Endodermal cell (in vitro differentiated cells): ENCODE measurements around the gene LRFN3. TPM values are rescaled to one million over a fixed set of nuclear protein-coding genes. Genes with fewer than 3 reads are reported as not detected.
"Not testable (repeated sequence)": the region's sequence is repeated elsewhere in the genome, so short reads cannot be mapped to it uniquely, and the experiment has no call there.

Experiments used
- DNase-seq: peaks from one replicate; pipeline ENCODE4 v3.0.0-alpha.2; 2017
- H3K27ac ChIP-seq: 2 replicates; pipeline ENCODE4 v1.5.1; 2013; ENCODE audit warnings: mild to moderate bottlenecking, low read depth, low read length, moderate library complexity
- H3K27me3 ChIP-seq: 2 replicates; pipeline ENCODE4 v1.6.1; 2013; ENCODE audit warnings: mild to moderate bottlenecking, low read length, moderate library complexity; ENCODE audit not compliant: insufficient read depth, control insufficient read depth, poor library complexity, severe bottlenecking
- H3K36me3 ChIP-seq: 2 replicates; pipeline ENCODE4 v1.7.0; 2013; ENCODE audit warnings: mild to moderate bottlenecking, low read length, moderate library complexity; ENCODE audit not compliant: control insufficient read depth, insufficient read depth
- H3K4me1 ChIP-seq: one replicate; pipeline ENCODE4 v1.7.0; 2013; ENCODE audit warnings: low read length; ENCODE audit not compliant: control insufficient read depth, insufficient read depth
- H3K4me3 ChIP-seq: 2 replicates; pipeline ENCODE4 v1.5.1; 2013; ENCODE audit warnings: mild to moderate bottlenecking, low read length, moderate library complexity
- H3K9ac ChIP-seq: 2 replicates; pipeline ENCODE4 v1.6.1; 2013; ENCODE audit warnings: mild to moderate bottlenecking, low read length, moderate library complexity; ENCODE audit not compliant: poor library complexity, severe bottlenecking; ENCODE audit errors: extremely low read depth
- H3K9me3 ChIP-seq: 2 replicates; pipeline ENCODE4 v1.6.1; 2013; ENCODE audit warnings: mild to moderate bottlenecking, low read length, moderate library complexity; ENCODE audit not compliant: control insufficient read depth
- H3K27ac Mint-ChIP-seq: 2 replicates; pipeline ENCODE4 v1.8.0; 2020; ENCODE audit warnings: mixed read lengths
- H3K27me3 Mint-ChIP-seq: 2 replicates; pipeline ENCODE4 v1.8.0; 2021; ENCODE audit warnings: mild to moderate bottlenecking, mixed read lengths; ENCODE audit not compliant: insufficient read depth
- H3K36me3 Mint-ChIP-seq: 2 replicates; pipeline ENCODE4 v1.8.0; 2020; ENCODE audit warnings: low read depth, mixed read lengths
- H3K4me1 Mint-ChIP-seq: 2 replicates; pipeline ENCODE4 v1.8.0; 2020; ENCODE audit warnings: mixed read lengths
- H3K4me3 Mint-ChIP-seq: 2 replicates; pipeline ENCODE4 v1.8.0; 2020; ENCODE audit warnings: mild to moderate bottlenecking, moderate library complexity, mixed read lengths
- H3K9me3 Mint-ChIP-seq: 2 replicates; pipeline ENCODE4 v1.8.0; 2020; ENCODE audit warnings: mild to moderate bottlenecking, mixed read lengths
- WGBS, 2 experiments: methylation state at CpG; one replicate each; pipeline versions ENCODE4 v1.1.5 to v1.1.7; 2013; ENCODE audit warnings: missing lambda C conversion rate in 2 of 2, mixed read lengths in 1 of 2; ENCODE audit not compliant: insufficient coverage in 1 of 2, insufficient read length in 1 of 2; 5-methylcytosine and 5-hydroxymethylcytosine counted together
- total RNA-seq, 2 donors: library from RNA; stranded (reverse); fragmentation: NEBNext Ultra II Directional in 1 of 2; extraction: Animal tissue kit (Norgen Biotek cat#: 25700) in 1 of 2; gene quantifications; 2 replicates in 1 of 2; 3 replicates in 1 of 2; pipeline ENCODE4 v1.2.1, GENCODE V29; 2021
- TF ChIP-seq, protein P1 (sequence below): fragments of 200-600 bp; sonication (generic); conservative IDR thresholded peaks from 2 replicates; pipeline ENCODE4 v1.5.0; 2021; ENCODE audit warnings: antibody characterized with exemption, mild to moderate bottlenecking

The LRFN3 gene
- total RNA-seq, 2 donors from 2014 or later = 18.7 to 24.3 TPM

- H3K36me3 Mint-ChIP-seq = peaks cover 18% of the 10 kb centered on the region
- H3K4me1 ChIP-seq = no peaks in the 10 kb centered on the region
- DNase-seq = no peak
- H3K36me3 ChIP-seq = peaks cover 3% of the 10 kb centered on the region
- no peaks in the 10 kb centered on the region for H3K9me3 Mint-ChIP-seq
- peaks cover 2% of the 10 kb centered on the region for H3K27me3 Mint-ChIP-seq
- H3K4me3 ChIP-seq = no peak overlapping the region
- H3K4me3 Mint-ChIP-seq = no peak overlapping the region
- no peak overlapping the region for H3K27ac ChIP-seq
- TF ChIP-seq, protein P1, sequence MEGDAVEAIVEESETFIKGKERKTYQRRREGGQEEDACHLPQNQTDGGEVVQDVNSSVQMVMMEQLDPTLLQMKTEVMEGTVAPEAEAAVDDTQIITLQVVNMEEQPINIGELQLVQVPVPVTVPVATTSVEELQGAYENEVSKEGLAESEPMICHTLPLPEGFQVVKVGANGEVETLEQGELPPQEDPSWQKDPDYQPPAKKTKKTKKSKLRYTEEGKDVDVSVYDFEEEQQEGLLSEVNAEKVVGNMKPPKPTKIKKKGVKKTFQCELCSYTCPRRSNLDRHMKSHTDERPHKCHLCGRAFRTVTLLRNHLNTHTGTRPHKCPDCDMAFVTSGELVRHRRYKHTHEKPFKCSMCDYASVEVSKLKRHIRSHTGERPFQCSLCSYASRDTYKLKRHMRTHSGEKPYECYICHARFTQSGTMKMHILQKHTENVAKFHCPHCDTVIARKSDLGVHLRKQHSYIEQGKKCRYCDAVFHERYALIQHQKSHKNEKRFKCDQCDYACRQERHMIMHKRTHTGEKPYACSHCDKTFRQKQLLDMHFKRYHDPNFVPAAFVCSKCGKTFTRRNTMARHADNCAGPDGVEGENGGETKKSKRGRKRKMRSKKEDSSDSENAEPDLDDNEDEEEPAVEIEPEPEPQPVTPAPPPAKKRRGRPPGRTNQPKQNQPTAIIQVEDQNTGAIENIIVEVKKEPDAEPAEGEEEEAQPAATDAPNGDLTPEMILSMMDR = no peak
- no peaks in the 10 kb centered on the region for H3K27me3 ChIP-seq
- no peaks in the 10 kb centered on the region for H3K9me3 ChIP-seq
- peaks cover 5% of the 10 kb centered on the region for H3K4me1 Mint-ChIP-seq
- 98 to 100% methylated on average over 2 to 4 of the region's 4 CpGs for WGBS, 2 experiments
- H3K9ac ChIP-seq = no peak overlapping the region
- no peak overlapping the region for H3K27ac Mint-ChIP-seq
Observed at GRCh38 chr19:35946203-35946602, 10.0 kb downstream of the LRFN3 start.

DNA sequence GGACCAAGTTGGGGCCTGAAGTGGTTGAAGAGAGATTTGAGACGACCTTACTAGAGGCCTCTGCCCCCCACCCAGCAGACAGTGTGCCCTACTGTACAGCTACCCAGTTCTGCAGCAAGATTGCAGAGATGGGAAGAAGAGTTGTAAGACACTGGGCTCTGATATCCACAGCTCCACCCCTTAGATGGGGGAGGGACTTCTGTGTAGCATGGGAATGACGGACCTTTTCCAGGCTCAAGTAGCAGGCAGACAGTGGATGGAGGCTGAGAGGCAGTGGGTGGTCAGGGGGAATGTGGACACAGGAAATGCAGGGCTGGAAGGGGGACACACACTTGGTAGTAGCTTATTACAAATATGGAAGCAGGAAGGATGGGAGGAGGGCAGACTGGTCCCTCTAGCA is 13.0 kb downstream of the LRFN3 start:
- 38 to 83% methylated on average over 1 to 2 of the region's 2 CpGs for WGBS, 2 experiments
- Histone ChIP-seq H3K27ac (no peak overlapping the region), H3K27me3 (no peaks in the 10 kb centered on the region), H3K9me3 (no peaks in the 10 kb centered on the region), H3K4me1 (no peaks in the 10 kb centered on the region), H3K36me3 (no peaks in the 10 kb centered on the region), H3K4me3 (no peak overlapping the region), H3K9ac (no peak overlapping the region)
- H3K9me3 Mint-ChIP-seq = no peaks in the 10 kb centered on the region
- no peak overlapping the region for H3K4me3 Mint-ChIP-seq
- peaks cover 1% of the 10 kb centered on the region for H3K36me3 Mint-ChIP-seq
- peaks cover 4% of the 10 kb centered on the region for H3K27me3 Mint-ChIP-seq
- peaks cover 4% of the 10 kb centered on the region for H3K4me1 Mint-ChIP-seq
- H3K27ac Mint-ChIP-seq = no peak overlapping the region
- DNase-seq = no peak
- TF ChIP-seq, protein P1 = no peak

- Histone ChIP-seq H3K27ac (no peak overlapping the region), H3K36me3 (no peaks in the 10 kb centered on the region), H3K9ac (no peak overlapping the region), H3K4me3 (no peak overlapping the region), H3K4me1 (no peaks in the 10 kb centered on the region), H3K9me3 (no peaks in the 10 kb centered on the region), H3K27me3 (peaks cover 42% of the 10 kb centered on the region)
- Mint-ChIP-seq H3K36me3 (no peaks in the 10 kb centered on the region), H3K4me1 (no peaks in the 10 kb centered on the region), H3K9me3 (no peaks in the 10 kb centered on the region), H3K4me3 (no peak overlapping the region), H3K27me3 (peaks cover 57% of the 10 kb centered on the region), H3K27ac (no peak overlapping the region)
- WGBS, 2 experiments = 72 to 85% methylated on average over 3 to 6 of the region's 6 CpGs
- no peak for DNase-seq
- TF ChIP-seq, protein P1 = no peak
Observed at GRCh38 chr19:35955881-35956634, 19.9 kb downstream of the LRFN3 start.

DNA sequence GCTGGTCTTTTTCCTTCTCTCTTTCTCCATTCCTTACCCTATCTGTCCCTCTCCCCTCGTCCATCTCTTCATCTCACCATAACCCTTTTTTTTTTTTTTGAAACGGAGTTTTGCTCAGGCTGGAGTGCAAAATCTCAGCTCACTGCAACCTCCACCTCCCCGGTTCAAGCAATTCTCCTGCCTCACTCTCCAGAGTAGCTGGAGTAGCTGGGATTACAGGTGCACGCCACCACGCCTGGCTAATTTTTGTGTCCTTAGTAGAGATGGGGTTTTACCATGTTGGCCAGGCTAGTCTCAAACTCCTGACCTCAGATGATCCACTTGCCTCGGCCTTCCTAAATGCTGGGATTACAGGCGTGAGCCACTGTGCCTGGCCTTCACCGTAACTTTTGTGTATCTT is 21.2 kb downstream of the LRFN3 start:
- not testable (repeated sequence) for DNase-seq, H3K27ac ChIP-seq, H3K4me1 Mint-ChIP-seq, H3K4me3 Mint-ChIP-seq, H3K9me3 Mint-ChIP-seq, H3K9me3 ChIP-seq, H3K4me1 ChIP-seq, H3K36me3 ChIP-seq, H3K36me3 Mint-ChIP-seq, H3K27ac Mint-ChIP-seq, H3K9ac ChIP-seq, H3K4me3 ChIP-seq
- 76 to 77% methylated on average over 8 of the region's 8 CpGs for WGBS, 2 experiments
- peaks cover 53% of the 10 kb centered on the region for H3K27me3 ChIP-seq
- peaks cover 64% of the 10 kb centered on the region for H3K27me3 Mint-ChIP-seq
